AG09319 (cell line): Measurements from ENCODE around the gene EXOSC10.
"Not testable (repeated sequence)": the region's sequence is repeated elsewhere in the genome, so short reads cannot be mapped to it uniquely, and the experiment has no call there.

ENCODE experiments used
- DNase-seq: peaks from one replicate; pipeline ENCODE4 v3.0.0-alpha.2; 2010; ENCODE audit warnings: low read depth; ENCODE audit errors: extremely low read depth
- TF ChIP-seq, protein P1 (sequence below): IDR thresholded peaks from 2 replicates; pipeline ENCODE4 v1.5.1; 2011; ENCODE audit warnings: low read depth, mild to moderate bottlenecking, inconsistent platforms, low read length, moderate library complexity

The EXOSC10 gene

DNA sequence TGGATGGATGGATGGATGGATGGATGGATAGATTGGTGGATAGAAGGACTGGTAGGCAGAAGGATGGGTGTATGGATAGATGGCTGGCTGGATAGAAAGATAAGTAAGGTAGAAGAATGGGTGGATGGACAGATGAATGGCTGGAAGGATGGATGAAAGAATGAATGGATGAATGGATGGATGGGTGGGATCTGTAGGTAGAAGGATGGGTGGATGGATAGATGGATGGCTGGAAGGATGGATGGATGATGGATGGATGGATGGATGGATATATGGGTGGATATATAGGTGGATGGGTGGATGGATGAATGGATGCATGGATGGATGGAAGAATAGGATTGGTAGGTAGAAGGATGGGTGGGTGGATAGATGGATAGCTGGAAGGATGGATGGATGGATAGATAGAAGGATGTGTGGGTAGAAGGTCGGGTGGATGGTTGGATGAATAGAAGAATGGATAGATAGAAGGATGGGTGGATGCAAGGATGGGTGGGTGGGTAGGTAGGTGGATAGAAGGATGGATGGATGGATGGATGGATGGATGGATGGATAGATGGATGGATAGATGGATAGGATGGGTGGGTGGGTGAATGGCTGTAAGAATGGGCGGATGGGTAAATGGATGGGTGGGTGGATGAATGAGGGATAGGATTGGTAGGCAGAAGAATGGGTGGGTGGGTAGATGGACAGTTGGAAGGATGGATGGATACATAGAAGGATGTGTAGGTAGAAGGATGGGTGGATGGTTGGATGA lies 60.1 kb downstream of the EXOSC10 start:
- TF ChIP-seq, protein P1, sequence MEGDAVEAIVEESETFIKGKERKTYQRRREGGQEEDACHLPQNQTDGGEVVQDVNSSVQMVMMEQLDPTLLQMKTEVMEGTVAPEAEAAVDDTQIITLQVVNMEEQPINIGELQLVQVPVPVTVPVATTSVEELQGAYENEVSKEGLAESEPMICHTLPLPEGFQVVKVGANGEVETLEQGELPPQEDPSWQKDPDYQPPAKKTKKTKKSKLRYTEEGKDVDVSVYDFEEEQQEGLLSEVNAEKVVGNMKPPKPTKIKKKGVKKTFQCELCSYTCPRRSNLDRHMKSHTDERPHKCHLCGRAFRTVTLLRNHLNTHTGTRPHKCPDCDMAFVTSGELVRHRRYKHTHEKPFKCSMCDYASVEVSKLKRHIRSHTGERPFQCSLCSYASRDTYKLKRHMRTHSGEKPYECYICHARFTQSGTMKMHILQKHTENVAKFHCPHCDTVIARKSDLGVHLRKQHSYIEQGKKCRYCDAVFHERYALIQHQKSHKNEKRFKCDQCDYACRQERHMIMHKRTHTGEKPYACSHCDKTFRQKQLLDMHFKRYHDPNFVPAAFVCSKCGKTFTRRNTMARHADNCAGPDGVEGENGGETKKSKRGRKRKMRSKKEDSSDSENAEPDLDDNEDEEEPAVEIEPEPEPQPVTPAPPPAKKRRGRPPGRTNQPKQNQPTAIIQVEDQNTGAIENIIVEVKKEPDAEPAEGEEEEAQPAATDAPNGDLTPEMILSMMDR: no peak

DNA sequence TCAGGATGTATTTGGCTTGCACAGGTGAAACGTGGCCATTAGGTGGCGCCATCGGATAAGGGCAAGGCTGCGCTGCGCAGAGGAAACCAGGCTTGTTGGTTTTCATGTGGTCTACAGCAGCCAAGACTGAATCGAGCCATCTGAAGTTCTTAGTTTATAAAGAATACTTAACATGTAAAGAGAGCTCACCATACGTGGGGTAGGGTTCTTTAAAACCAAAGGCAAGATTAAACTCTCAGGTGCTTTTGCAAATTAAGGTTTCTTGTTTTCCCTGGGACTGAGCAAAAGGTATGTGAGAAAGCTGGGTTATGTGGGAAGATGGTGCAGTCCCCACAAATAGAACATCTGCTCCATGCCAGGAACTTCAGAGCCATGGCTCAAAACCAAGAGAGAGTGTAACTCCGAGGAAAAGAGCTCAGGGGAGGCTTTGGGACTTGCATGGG lies 61.9 kb downstream of the EXOSC10 start:
- DNase-seq: peak; percentile 68
- TF ChIP-seq, protein P1: peak; percentile 98

More for the DNA sequence above, 60.1 kb downstream of the EXOSC10 start:
- DNase-seq: no peak

DNA sequence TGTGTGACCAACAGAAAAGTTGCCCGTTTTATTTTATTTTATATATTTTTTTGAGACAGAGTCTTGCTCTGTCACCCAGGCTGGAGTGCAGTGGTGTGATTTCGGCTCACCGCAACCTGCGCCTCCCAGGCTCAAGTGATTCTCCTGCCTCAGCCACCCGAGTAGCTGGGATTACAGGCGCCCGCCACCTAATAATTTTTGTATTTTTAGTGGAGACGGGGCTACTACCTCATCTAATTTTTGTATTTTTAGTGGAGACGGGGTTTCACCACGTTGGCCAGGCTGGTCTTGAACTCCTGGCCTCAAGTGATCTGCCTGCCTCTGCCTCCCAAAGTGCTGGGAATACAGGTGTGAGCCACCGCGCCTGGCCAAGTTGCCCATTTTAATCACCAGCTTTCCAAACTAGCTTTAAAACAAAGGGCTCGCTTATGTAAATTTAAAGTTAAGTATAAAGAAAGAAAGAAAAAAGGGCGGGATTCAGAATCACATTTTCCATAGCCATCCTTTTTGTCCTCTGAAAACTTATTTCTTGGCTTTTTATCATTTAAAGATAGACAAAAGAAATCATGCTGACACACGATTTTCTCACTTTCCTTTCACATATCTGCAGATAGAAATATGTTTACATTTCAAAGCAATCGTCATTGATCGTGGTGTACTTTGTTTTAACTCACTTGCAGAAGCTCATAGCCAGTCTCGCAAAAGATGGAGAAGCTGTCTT lies 62.5 kb downstream of the EXOSC10 start:
- not testable (repeated sequence) for DNase-seq

DNA sequence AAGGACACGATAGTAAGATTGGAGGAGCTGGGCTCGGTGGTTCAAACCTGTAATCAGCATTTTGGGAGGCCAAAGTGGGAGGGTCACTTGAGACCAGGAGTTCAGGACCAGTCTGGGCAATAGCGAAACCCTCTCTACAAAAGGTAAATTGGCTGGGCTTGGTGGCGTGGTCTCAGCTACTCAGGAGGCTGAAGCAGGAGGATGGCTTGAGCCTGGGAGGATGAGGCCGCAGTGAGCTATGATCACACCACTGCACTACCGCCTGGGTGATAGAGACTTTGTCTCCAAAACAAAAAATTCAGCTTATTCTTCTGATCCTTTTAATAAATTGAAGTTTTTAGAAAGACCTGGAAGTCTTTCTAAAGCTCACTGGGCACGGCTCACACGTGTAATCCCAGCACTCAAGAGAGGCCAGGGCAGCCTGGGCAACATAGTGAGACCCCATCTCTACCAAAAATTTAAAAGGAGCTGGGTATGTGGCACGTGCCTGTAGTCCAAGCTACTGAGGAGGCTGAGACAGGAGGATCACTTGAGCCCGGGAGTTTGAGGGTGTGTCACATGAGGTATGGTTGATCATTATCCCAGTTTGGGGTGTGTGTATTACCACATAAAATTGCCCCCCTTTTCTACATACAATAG lies 67.9 kb downstream of the EXOSC10 start:
- TF ChIP-seq, protein P1: no peak
- DNase-seq: no peak

DNA sequence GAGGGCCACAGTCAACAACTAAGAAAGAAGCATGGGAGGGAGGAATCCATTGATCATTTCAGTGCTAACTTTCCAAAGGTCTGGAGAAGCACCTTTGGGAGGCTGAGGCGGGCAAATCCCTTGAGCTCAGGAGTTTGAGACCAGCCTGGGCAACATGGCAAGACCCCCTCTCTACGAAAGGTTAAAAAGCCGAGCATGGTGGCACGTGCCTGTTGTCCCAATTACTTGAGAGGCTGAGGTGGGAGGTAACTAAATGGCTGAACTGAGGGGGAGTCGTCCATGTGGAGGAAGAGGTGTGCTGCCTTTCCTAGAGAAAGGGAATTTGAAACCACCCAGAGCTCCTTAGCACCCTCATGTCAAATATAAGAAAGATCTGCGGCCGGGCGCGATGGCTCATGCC lies 68.8 kb downstream of the EXOSC10 start:
- TF ChIP-seq, protein P1: no peak
- no peak for DNase-seq

DNA sequence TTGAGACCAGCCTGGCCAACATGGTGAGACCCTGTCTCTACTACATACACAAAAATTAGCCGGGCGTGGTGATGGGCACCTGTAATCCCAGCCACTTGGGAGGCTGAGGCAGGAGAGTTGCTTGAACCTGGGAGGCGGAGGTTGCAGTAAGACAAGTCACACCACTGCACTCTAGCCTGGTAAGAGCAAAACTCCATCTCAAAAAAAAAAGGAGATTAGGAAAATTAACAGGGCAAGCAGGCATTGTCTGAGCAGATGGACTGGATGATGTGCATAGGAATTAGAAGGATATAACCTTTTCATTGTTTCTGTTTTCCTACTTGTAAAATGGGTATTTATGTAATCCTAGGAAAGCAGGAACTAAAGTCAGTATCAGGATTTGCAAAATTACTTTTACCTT lies 71.7 kb downstream of the EXOSC10 start:
- TF ChIP-seq, protein P1: no peak
- no peak for DNase-seq

DNA sequence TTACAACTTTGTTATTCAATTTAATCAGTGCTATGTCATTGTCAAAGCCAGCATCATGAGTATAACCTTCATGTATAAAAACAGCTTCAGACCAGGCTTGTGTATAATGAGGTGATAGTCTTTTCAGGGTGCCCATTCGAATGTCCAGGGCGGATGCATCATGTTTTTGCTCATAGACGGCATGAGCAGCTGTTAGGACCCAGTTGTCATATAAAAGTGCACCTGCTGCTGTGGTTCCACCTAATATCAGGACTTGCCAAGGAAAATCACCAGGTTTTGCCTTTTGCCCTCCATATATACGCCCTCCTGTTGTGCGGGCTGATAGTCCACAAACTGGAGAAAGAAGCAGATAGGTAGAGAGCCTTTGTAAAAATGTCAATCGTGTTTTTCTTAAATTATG lies 72.4 kb downstream of the EXOSC10 start:
- TF ChIP-seq, protein P1: no peak
- DNase-seq: no peak
